ENCODE results near the gene RSRC1. TPM values are rescaled to one million over a fixed set of nuclear protein-coding genes. Genes with fewer than 3 reads are reported as not detected.

Gene RSRC1
- total and polyA plus RNA-seq, 2 of the 8 experiments (the other 6 are each of a cell fraction or from before 2014, with no cell fraction given): 2.0 to 27.9 TPM

- TF ChIP-seq, protein P1, sequence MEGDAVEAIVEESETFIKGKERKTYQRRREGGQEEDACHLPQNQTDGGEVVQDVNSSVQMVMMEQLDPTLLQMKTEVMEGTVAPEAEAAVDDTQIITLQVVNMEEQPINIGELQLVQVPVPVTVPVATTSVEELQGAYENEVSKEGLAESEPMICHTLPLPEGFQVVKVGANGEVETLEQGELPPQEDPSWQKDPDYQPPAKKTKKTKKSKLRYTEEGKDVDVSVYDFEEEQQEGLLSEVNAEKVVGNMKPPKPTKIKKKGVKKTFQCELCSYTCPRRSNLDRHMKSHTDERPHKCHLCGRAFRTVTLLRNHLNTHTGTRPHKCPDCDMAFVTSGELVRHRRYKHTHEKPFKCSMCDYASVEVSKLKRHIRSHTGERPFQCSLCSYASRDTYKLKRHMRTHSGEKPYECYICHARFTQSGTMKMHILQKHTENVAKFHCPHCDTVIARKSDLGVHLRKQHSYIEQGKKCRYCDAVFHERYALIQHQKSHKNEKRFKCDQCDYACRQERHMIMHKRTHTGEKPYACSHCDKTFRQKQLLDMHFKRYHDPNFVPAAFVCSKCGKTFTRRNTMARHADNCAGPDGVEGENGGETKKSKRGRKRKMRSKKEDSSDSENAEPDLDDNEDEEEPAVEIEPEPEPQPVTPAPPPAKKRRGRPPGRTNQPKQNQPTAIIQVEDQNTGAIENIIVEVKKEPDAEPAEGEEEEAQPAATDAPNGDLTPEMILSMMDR (IDR thresholded peaks at IDR 0.05; ENCODE audit: control extremely low read depth in 1 of 3, insufficient read depth in 1 of 3, low read depth in 1 of 3, low read length in 3 of 3): no peak
- TF ChIP-seq EP300 (IDR thresholded peaks at IDR 0.05; ENCODE audit: borderline replicate concordance in 1 of 2, low read depth in 2 of 2, low read length in 2 of 2) (no peak), CREB1 (IDR thresholded peaks at IDR 0.05) (no peak)
These were observed 294.3 kb downstream of the RSRC1 start (continued) for GRCh38 chr3:158404131-158404718.

Data from H1 (cell line).